Measurements from ENCODE around the gene EPS8L3. TPM values are rescaled to one million over a fixed set of nuclear protein-coding genes. Genes with fewer than 3 reads are reported as not detected.
"Not testable (repeated sequence)": the region's sequence is repeated elsewhere in the genome, so short reads cannot be mapped to it uniquely, and the experiment has no call there.

The EPS8L3 gene
- total and polyA plus RNA-seq, 8 donors, result 0.21 to 0.99 (median 0.52) TPM; not detected in 2

DNA sequence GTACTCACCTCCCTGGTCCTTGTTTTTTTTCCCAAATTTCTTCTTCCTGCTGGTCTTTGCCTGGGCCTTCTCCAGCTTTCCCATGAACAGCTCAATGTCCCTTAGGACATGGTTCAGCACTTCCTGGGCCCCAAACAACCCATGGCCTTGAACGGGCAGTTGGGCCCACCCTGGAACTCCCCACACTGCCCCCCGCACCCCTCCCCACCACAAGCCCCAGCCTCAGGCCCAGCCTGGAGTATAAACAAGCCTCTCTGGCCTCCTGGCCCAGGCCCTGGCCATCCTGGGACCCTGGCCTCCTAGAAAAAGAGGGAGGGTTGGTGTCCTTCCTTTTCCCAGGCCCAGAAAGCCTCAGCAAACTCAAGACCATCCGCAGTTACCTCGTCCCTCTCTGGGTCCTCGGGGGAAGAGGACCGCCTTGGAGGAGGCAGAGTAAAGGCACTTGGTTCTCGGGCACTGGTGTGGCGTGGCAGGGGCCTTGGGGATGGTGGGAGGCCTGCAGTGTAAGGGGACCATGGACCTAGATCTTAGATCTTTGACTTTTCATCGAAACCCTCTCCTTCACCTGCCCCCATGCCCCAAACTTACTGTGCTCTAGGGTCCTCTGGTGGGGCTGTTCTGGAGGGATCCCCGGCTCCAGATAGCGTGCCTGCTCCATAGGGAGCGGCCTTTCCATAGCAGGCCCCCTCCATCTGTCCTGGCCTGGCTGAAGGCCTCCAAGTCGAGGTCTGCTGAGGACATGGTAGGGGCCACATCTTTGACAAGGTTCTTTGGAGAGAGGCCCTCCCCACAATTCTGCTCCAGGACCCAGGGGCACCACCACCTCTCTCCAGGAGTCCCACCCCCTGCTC is 5.6 kb downstream of the EPS8L3 start:
- no peak for TF ChIP-seq CTCF (IDR thresholded peaks at IDR 0.05)
- peaks cover 2 to 4% of the 10 kb centered on the region in 2 donors for H3K4me1 ChIP-seq
- ATAC-seq, result no peak
- H3K4me3 ChIP-seq, result no peak overlapping the region
- intact Hi-C loops (cut with DNase I), result no loop called here
- H3K36me3 ChIP-seq, result no peaks in the 10 kb centered on the region
- H3K27ac ChIP-seq, result no peak overlapping the region
- DNase-seq, result peak in 1 of 4 donors; percentile 30
- H3K9me3 ChIP-seq, result no peaks in the 10 kb centered on the region
- no peaks in the 10 kb centered on the region for H3K27me3 ChIP-seq

DNA sequence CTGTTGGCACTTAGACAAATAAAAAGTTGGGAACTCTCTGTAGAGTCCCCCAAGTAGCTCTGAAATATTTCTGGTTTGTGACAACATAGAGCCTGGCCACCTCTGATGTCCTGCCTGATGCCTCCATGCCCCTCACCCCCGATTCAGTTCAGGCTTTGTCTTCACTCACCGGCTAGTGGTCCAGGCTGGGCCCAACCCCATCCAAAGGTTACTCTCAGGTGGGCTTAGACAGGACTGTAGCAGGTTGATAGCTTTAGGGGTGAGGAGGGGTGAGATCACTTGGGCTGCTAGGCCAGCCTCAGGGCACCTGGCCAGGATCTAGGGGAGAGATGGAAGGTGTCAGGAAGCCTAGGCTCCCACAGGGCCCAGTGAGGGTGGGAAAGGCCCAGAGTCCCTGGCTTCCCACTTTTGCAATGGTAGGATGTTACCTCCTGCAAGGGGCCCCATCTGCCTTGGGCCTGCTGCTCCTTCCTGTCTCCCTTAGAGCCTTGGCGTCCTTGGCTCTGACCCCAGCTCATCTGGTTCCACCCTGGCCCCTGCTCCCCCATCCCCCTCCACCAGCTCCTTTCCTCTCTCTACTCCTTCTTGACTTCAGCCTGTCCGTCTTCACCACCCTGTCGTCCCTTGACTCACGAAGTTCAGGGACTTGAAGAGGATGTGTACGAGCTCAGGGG is 6.7 kb downstream of the EPS8L3 start:
- intact Hi-C loops (cut with DNase I), result no loop called here
- Histone ChIP-seq H3K9me3 (no peaks in the 10 kb centered on the region), H3K27ac (no peak overlapping the region), H3K4me3 (no peak overlapping the region), H3K36me3 (no peaks in the 10 kb centered on the region), H3K27me3 (no peaks in the 10 kb centered on the region), H3K4me1 (no peaks in the 10 kb centered on the region)
- ATAC-seq, result no peak
- no peak for DNase-seq
- TF ChIP-seq CTCF (IDR thresholded peaks at IDR 0.05), result no peak

DNA sequence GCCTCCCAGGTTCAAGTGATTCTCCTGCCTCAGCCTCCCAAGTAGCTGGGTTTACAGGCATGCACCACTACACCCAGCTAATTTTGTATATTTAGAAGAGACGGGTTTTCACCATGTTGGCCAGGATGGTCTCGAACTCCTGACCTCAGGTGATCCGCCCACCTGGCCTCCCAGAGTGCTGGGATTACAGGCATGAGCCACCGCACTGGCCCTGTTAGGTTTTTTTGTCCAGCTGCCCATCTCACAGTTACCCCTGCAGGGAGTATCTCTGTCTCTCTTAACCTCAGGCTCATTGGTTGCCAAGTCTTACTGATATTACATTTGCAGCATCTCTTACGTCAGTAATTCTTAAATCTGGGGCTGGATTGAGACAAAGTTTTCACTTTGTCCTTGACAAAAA is 7.4 kb downstream of the EPS8L3 start:
- H3K36me3 ChIP-seq; H3K4me1 ChIP-seq; H3K27me3 ChIP-seq; H3K9me3 ChIP-seq; DNase-seq; H3K4me3 ChIP-seq; ATAC-seq; intact Hi-C loops (cut with DNase I); H3K27ac ChIP-seq: not testable (repeated sequence)

GRCh38 chr1:109754738-109755137 is 9.0 kb downstream of the EPS8L3 start:
- intact Hi-C loops (cut with DNase I), result no loop called here
- Histone ChIP-seq H3K9me3 (no peaks in the 10 kb centered on the region), H3K36me3 (no peaks in the 10 kb centered on the region), H3K27me3 (no peaks in the 10 kb centered on the region), H3K4me1 (no peaks in the 10 kb centered on the region), H3K27ac (no peak overlapping the region), H3K4me3 (no peak overlapping the region)
- DNase-seq, result no peak
- no peak for TF ChIP-seq CTCF (IDR thresholded peaks at IDR 0.05)
- ATAC-seq, result no peak

GRCh38 chr1:109751531-109752260 is 12.0 kb downstream of the EPS8L3 start:
- TF ChIP-seq CTCF (IDR thresholded peaks at IDR 0.05), result no peak
- intact Hi-C loops (cut with DNase I), result no loop called here
- no peak for ATAC-seq

More at GRCh38 chr1:109751531-109752260, 12.0 kb downstream of the EPS8L3 start:
- no peaks in the 10 kb centered on the region for H3K27me3 ChIP-seq
- H3K36me3 ChIP-seq, result no peaks in the 10 kb centered on the region
- H3K9me3 ChIP-seq, result no peaks in the 10 kb centered on the region
- DNase-seq, result no peak
- H3K4me3 ChIP-seq, result no peak overlapping the region
- H3K27ac ChIP-seq, result no peak overlapping the region
- no peaks in the 10 kb centered on the region for H3K4me1 ChIP-seq
